ENCODE measurements around the gene GNPTG. TPM values are rescaled to one million over a fixed set of nuclear protein-coding genes. Genes with fewer than 3 reads are reported as not detected.
A peak's percentile ranks its signal among the peaks of the same experiment; 100 is the strongest.

GNPTG gene
- total and polyA plus RNA-seq, 2 of the 8 experiments (the other 6 are each of a cell fraction or from before 2014, with no cell fraction given) = 26.2 to 51.2 TPM

DNA sequence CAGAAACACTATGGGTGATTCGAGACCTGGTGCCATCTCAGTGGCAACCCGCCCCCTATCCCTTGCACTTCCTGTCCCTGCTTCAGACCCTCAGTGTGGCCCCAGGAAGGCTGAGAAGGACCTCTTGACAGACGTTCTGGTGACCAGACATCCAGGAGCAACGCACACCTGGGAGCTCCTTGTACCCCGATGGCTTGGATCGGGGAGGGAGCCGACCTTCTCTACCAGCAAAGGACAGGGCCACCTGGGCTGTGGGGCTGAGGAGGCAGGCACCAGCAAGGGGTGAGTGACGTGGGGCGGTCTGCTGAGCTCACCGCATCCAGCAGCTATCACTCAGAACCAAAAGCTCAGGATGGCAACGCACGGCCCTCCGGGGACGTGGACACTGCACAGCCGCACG lies 35.6 kb downstream of the GNPTG start:
- no peak overlapping the region for H2AFZ ChIP-seq (ENCODE audit: low read length)
- no peak overlapping the region for H2AK5ac ChIP-seq (ENCODE audit: low read depth, low read length)
- POLR2A ChIA-PET (ENCODE audit: partially characterized antibody) = interaction anchor here (0.7 to 2.4 kb wide), 3 partner anchors 9 to 202 kb away, joined by 4 to 7 read pairs (median 5); no protein-coding TSS in a partner anchor
- TF ChIP-seq JUND (IDR thresholded peaks at IDR 0.05; ENCODE audit: low read length) = no peak
- TF ChIP-seq SUZ12 (IDR thresholded peaks at IDR 0.05; ENCODE audit: low read length) = no peak
- no peak for TF ChIP-seq KDM4A (IDR thresholded peaks at IDR 0.05; ENCODE audit: low read depth, low read length, severe bottlenecking)
- TF ChIP-seq POLR2A (IDR thresholded peaks at IDR 0.05; ENCODE audit: control extremely low read depth in 1 of 2, low read depth in 2 of 2, low read length in 2 of 2) = no peak
- TF ChIP-seq TAF7 (optimal IDR thresholded peaks at IDR 0.05; ENCODE audit: borderline replicate concordance, low read depth, low read length) = no peak
- no peak for TF ChIP-seq E2F6 (IDR thresholded peaks at IDR 0.05)
- TF ChIP-seq POU5F1 (IDR thresholded peaks at IDR 0.05; ENCODE audit: low read depth, low read length) = no peak
- TF ChIP-seq, protein P1, sequence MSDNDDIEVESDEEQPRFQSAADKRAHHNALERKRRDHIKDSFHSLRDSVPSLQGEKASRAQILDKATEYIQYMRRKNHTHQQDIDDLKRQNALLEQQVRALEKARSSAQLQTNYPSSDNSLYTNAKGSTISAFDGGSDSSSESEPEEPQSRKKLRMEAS (IDR thresholded peaks at IDR 0.05) = no peak
- no peak for TF ChIP-seq CEBPB (IDR thresholded peaks at IDR 0.05; ENCODE audit: low read depth, low read length)
- TF ChIP-seq CTBP2 (IDR thresholded peaks at IDR 0.05; ENCODE audit: borderline replicate concordance, insufficient read depth, insufficient read length, low read length) = no peak
- no peak for TF ChIP-seq HDAC6 (IDR thresholded peaks at IDR 0.05; ENCODE audit: low read depth, low read length)

More for the DNA sequence above, 35.6 kb downstream of the GNPTG start:
- Histone ChIP-seq H3K23ac (ENCODE audit: insufficient read length) (no peak overlapping the region), H3K9me3 (ENCODE audit: insufficient read depth in 2 of 2, low read depth in 1 of 2, low read length in 1 of 2) (no peaks in the 10 kb centered on the region), H3K14ac (ENCODE audit: insufficient read length) (no peak overlapping the region), H2BK120ac (replicated peaks; ENCODE audit: low read depth, low read length) (no peak overlapping the region), H3K4me3 (ENCODE audit: extremely low read depth in 1 of 4, insufficient read depth in 2 of 4, low read depth in 3 of 4, low read length in 4 of 4) (no peak overlapping the region), H4K8ac (ENCODE audit: extremely low read depth, insufficient read depth, low read length) (0 out of 2 replicates have a peak overlapping the region, but pooled peaks have one; percentile 25), H3K79me1 (ENCODE audit: low read depth, low read length) (no peaks in the 10 kb centered on the region), H2BK12ac (ENCODE audit: low read depth, low read length) (no peak overlapping the region), H3K27ac (ENCODE audit: low read depth, low read length) (no peak overlapping the region), H2BK20ac (ENCODE audit: low read length) (no peak overlapping the region), H3K9ac (replicated peaks in 1 of 4; ENCODE audit: extremely low read depth in 1 of 4, low read depth in 3 of 4, low read length in 3 of 4) (no peak overlapping the region), H2BK5ac (ENCODE audit: low read depth, low read length) (no peak overlapping the region), H3K23me2 (ENCODE audit: low read depth, low read length) (no peaks in the 10 kb centered on the region), H3K4me2 (ENCODE audit: insufficient read depth in 1 of 2, low read depth in 2 of 2, low read length in 2 of 2) (no peak overlapping the region), H4K20me1 (replicated peaks in 1 of 2; ENCODE audit: control insufficient read depth in 1 of 2, insufficient read depth in 2 of 2, low read length in 2 of 2) (peaks cover 0 to 1% of the 10 kb centered on the region in 2 experiments), H3K18ac (ENCODE audit: extremely low read depth, low read length) (no peak overlapping the region), H3K4me1 (replicated peaks in 1 of 4; ENCODE audit: control insufficient read depth in 3 of 4, insufficient read depth in 4 of 4, low read length in 3 of 4) (no peaks in the 10 kb centered on the region), H4K5ac (ENCODE audit: insufficient read length, low read depth, low read length) (no peak overlapping the region), H3K36me3 (ENCODE audit: control insufficient read depth in 2 of 4, insufficient read depth in 4 of 4, low read length in 3 of 4) (peaks cover 0 to 4% (median 1%) of the 10 kb centered on the region in 4 experiments; a peak in 4 of 8 replicates), H3K79me2 (ENCODE audit: control insufficient read depth in 1 of 2, insufficient read depth in 2 of 2, low read length in 2 of 2) (no peaks in the 10 kb centered on the region), H3K27me3 (replicated peaks in 1 of 4; ENCODE audit: control insufficient read depth in 3 of 4, extremely low read depth in 1 of 4, insufficient read depth in 3 of 4, low read length in 3 of 4) (no peaks in the 10 kb centered on the region), H3K4ac (replicated peaks; ENCODE audit: insufficient read length, low read depth, low read length) (no peak overlapping the region), H3K56ac (replicated peaks; ENCODE audit: insufficient read length, low read depth, low read length) (no peak overlapping the region), H2BK15ac (ENCODE audit: low read length) (no peak overlapping the region), H4K91ac (replicated peaks; ENCODE audit: insufficient read length, low read length) (no peak overlapping the region)
- CTCF ChIA-PET (ENCODE audit: partially characterized antibody) = interaction anchor here (1.1 to 4.0 kb wide), 3 partner anchors 14 to 40 kb away, joined by 3 to 18 read pairs (median 5); no protein-coding TSS in a partner anchor
- 83% methylated on average over 10 of the region's 16 CpGs; no CpG with 5 or more reads in 1 of the 2 experiments for WGBS, 2 experiments (ENCODE audit: extremely low coverage in 1 of 2, insufficient coverage in 1 of 2, insufficient read length in 1 of 2, insufficient replicate concordance in 2 of 2, low coverage in 1 of 2, low lambda C conversion rate in 2 of 2, missing lambda C conversion rate in 1 of 2)
- no peak for FAIRE-seq
- no peak for DNase-seq (ENCODE audit: low read depth in 1 of 2, low spot score in 2 of 2)
